GM21390 (cell line): ENCODE measurements around the gene KIF24.
"Not testable (repeated sequence)": the region's sequence is repeated elsewhere in the genome, so short reads cannot be mapped to it uniquely, and the experiment has no call there.

Experiments
- ATAC-seq: cut with Tn5 transposase; IDR thresholded peaks from one replicate; pipeline ENCODE4 v1.9.1; 2021; ENCODE audit not compliant: unreplicated experiment

Gene KIF24

DNA sequence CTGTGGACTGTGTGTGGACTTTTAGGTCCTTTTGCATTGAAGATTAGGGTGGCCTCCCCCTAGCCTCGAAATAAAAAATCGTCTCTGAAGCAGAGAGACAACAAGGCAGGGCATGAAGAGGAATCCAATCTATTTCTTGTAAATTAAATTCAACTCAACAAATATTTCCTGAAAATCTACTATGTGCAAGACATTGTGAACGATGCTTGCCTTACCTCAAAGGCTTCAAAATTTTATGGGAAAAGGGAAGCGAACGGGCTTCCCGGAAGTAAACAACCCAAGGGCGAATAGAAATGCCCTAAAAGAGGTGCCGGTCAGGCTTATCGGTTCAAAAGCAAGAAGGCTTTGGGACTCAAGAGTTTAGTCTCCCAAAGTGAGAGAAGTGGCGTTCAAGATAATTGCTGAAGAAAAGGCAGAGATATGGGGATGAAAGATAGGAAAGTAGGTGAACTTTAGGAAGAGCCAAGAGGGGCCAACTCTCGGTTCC is 525 bp downstream of the KIF24 start:
- peak; percentile 0 for ATAC-seq

DNA sequence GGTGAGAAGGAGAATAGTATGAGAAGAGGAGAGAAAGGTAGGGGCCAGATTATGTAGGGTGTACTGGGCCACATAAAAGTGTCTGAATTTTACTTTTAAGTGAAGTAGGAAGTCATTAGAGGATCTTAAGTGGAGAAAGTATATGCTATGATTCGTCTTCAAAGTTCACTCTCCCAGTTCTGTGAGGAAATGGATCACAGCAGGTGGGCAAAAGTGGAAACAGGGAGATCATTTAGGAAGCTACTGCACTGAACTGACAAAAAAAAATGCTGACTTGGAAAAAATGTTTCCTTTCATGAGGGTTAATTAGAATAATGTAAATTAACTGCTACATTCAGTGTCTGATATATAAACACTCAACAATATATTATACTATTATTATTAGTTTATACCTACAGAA is 2.4 kb downstream of the KIF24 start:
- no peak for ATAC-seq

DNA sequence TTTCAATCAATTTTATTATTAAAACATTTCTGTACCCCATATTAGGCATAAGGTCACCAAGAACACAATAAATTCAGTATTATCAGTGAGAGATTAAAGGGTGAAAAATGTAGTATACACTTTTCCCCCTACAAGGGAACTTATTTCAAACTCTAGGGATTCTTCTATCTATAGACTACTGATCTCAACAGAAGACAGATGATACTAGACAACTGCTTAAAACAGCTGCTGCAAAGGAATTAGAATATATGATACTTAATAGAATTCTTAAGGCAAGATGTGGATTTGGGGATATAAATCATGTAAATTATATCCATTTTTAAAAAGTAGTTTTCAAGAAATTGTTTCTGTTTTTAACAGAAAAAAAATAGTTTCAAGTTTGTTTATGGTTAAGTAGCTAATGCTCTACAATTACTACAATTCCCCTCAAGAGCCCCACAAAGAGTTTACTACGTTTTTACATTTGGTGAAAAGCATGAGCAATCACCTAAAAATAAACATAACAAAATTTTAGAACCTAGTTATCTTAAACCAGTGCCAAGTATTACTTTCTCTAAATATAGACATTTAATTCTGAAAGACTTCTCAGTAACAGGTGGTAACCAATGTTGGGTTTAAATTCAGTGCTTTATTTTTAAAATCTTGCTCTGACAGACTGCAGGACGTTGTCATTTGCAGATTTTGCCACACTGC is 6.0 kb downstream of the KIF24 start:
- no peak for ATAC-seq

DNA sequence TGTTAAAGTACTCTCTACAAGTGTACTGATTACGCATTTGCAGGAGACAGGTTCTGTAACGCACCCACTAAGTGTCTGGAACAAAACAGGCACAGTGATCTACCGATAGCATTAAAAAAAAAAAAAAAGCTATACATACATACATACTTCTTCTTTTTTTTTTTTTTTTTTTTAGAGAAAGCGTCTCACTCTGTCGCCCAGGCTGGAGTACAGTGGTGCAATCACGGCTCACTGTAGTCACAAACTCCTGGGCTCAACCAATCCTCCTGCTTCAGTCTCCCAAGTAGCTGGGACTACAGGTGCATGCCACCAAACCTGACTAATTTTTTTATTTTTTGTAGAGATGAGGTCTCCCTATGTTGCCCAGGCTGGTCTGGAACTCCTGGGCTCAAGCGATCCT is 7.6 kb downstream of the KIF24 start:
- no peak for ATAC-seq

DNA sequence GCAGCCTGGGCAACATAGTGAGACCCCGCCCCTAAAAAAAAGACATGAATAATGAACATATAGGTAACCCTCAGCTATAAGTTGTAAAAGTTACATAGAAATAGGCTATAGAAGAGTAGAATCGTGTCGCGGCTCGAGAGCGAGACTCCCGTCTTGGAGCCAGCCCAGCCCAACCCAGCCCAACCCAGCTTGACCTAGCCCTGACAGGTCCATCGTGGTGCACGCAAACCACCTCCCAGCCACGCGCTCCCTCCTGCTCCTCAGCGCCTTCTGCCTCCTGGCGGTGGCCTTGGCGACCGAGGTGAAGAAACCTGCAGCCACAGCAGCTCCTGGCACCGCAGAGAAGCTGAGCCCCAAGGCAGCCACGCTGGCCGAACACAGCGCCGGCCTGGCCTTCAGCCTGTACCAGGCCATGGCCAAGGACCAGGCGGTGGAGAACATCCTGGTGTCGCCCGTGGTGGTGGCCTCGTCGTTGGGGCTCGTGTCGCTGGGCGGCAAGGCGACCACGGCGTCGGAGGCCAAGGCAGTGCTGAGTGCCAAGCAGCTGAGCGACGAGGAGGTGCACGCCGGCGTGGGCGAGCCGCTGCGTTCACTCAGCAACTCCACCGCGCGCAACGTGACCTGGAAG is 10.8 kb downstream of the KIF24 start:
- no peak for ATAC-seq

DNA sequence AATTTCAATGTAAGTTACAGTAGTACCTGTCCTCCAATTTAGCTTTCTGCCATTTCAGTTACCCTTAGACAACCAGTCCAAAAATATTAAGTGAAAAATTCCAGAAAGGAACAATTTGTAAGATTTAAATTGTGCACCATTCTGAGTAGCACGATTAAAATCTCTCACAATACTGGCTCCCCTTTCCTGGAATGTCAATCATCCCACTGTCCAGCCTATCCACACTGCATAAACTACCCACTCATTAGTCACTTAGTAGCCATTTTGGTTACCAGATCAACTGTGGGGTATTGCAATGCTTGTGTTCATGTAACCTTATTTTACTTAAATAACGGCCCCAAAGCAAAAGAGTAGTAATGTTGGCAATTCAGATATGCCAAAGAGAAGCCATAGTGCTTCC is 11.6 kb downstream of the KIF24 start:
- no peak for ATAC-seq

DNA sequence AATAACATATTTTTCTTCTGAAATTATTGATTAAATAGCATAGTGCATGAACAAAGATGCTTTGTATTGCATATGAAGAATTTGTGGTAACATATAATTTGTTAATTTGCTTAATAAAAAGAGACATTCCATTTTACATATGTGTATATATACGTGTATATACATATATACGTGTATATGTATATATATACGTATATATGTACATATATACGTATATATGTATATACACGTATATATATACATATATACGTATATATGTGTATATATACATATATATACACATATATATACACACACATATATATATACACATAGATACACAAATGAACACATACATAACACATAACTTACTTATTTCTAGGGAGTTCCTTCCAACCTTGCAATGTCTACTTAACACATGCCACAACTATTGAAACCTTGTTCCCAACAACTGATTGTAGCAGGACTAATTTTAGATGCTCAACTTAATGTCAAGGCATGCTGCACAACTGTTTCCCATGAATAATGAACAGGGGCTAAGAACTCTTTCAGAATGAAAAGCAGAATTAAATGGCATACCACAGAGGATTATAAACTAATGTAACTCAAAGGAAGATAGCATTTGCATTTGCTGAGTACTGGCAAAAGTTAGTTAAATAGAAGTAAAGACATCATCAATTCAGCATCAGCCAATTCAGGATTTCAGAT is 17.4 kb downstream of the KIF24 start:
- ATAC-seq: no peak

DNA sequence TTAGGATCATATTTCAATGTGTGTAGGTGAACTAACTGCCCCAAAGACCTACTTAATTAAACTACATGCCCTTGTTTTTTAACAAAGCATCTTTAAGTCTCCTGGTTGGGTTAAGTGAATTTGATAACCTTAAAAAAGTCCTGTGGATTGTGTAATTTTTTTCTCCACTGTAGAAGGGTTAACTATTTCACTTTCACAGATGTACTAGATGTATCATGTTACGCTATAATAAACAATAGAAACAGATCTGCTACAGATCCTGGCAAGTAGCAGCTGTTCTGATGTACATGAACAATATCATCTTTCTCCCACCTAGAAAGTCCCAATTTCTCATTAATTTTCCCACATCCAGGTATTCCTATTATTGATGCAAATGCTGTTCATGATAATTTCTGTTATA is 18.9 kb downstream of the KIF24 start:
- ATAC-seq: no peak

DNA sequence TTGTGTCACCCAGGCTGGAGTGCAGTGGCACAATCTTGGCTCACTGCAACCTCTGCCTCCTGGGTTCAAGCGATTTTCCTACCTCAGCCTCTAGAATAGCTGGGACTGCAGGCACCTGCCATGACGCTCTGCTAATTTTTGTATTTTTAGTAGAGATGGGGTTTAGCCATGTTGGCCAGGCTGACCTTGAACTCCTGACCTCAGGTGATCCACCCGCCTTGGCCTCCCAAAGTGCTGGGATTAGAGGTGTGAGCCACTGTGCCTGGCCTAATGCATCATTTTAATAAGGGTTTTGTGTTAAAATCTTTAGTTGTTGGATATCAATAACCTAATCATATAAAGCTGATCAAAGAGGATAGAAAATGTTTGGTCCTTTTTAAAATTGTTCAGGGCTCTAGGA is 20.8 kb downstream of the KIF24 start:
- not testable (repeated sequence) for ATAC-seq

DNA sequence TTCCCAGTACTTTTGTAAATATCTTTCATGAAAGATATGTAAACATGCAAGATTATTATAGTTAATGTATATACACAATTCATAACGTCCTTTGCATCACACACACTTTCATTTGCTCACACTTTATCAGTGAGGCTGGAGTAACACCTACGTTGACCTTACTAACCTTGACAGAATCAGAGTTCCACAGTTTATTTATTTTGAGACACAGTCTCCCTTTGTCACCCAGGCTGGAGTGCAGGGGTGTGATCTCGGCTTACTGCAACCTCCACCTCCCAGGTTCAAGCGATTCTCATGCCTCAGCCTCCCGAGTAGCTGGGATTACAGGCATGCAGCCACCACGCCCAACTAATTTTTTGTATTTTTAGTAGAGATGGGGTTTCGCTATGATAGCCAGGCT is 28.0 kb downstream of the KIF24 start:
- ATAC-seq: not testable (repeated sequence)

DNA sequence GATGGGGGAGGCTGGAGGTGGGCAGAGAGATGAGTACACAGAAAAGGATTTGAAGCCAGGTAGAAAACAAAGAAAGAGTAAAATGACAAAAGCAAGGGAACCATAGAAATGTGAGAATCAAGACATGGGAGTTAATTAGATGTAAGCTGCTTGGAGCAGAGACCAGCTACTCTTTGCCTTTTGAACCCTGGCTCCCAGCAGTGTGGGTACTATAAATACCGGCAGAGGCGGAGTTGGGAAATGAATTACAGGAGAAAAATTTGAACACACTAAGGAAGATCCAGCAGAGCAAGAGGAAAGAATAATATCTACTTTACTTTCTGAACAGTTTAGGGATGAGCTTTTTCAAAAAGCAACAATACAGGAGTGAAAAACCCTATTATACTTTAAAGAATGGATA is 36.5 kb downstream of the KIF24 start:
- ATAC-seq: no peak

DNA sequence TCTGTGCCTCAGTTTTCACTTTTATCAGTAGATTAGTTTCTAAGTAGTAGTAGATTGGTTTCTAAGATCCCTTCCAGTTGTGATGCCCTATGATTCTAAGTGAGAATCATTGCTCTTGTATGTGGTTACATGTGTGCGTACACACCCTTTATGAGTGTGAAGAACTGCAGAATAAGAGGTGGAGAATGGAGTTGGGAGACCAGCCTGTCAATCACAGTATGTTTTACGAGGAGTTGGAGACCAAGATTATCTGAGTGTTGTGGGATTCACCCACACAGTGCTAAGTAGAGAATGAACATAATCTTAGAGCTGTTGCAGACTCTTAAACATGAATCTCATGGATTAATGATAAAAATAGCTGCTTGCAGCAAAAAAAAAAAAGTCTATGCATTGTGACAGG is 37.6 kb downstream of the KIF24 start:
- no peak for ATAC-seq

DNA sequence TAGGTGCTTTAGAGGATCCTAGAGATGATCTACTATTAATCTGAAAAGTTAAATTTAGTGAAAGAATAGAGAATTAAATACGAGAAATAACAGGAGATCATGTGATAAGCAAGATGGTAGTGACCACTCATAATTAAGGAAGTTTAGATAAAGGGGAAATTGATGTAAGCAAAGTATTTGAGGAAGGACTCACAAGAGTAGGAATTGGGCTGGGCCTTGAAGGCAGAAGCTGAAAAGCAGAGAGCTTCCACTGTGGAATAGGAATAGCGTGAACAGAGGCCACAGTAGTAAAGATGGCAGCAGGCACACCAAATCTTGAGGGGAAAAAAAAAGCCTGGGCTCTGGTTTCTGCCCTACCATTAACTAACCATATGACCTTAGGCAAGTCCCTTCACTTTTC is 38.0 kb downstream of the KIF24 start:
- no peak for ATAC-seq

DNA sequence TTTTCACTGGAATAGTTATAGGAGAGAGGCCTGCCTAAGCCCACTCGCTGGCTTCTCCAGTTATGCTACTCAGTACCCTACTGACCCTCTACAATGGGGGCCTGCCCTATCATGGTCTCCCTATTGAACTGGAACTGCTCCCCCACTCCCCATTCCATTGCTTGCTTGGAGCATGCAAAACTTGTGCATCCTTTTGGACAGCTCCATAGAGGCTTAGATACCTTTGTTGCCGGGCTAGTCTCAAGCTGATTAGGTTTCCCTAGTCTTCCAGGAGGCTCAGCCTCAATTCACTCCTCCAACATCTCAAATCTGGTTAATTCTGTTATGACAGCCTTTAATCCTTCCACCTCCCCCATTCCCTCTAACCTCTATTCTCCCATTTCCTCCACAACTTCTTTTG is 39.9 kb downstream of the KIF24 start:
- ATAC-seq: no peak

DNA sequence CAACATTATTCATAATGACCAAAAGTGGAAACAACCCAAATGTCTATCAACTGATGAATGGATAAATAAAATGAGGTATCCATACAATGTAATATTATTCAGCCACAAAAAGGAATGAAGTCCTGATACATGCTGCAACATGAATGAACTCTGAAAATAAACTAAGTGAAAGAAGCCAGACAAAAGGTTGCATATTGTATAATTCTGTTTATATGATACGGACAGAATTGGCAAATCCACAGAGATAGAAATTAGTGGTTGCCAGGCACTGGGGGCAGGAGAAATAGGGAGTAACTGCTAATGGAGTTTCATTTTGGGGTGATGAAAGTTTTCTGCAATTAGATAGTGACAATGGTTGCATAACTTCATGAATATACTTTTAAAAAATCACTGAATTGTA is 47.0 kb downstream of the KIF24 start:
- no peak for ATAC-seq

DNA sequence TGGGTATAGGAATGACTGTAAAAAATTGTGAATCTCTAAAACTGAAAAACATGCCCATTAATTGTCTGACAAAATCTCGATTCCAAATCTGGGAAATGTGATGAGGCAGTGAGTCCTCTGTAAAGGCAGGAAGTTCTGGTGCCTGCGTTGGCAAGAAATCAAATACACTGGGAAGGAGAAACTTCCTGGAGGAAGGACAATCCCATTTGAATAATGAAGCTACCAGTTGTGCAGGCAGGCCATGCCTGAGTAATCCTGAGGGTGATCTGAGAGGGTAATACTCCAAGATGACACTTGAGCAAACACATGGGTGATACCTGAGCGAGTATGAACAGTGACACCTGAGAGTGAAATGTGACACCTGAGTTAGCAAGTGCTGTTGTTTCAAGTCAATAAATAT is 49.7 kb downstream of the KIF24 start:
- ATAC-seq: no peak
